Activated naive CD4-positive, alpha-beta T cell treated with anti-CD3 and anti-CD28 coated beads for 36 hours (primary cell): ENCODE data around the gene SORD. TPM values are rescaled to one million over a fixed set of nuclear protein-coding genes. Genes with fewer than 3 reads are reported as not detected.

Experiments
- CTCF ChIA-PET: fragments of 350-600 bp; sonication (Branson Sonifier 250); formaldehyde crosslinking; loops from one replicate; lab custom pipeline; 2021; ENCODE audit warnings: antibody characterized with exemption; lab: Charles Lee
- DNase-seq: peaks from one replicate; pipeline ENCODE4 v3.0.0-alpha.2; 2020
- H3K27ac Mint-ChIP-seq: one replicate; pipeline ENCODE4 v1.8.0; 2021; ENCODE audit warnings: mild to moderate bottlenecking, mixed read lengths
- H3K27me3 Mint-ChIP-seq: one replicate; pipeline ENCODE4 v1.8.0; 2021; ENCODE audit warnings: low read depth, mixed read lengths
- H3K36me3 Mint-ChIP-seq: one replicate; pipeline ENCODE4 v1.8.0; 2021; ENCODE audit warnings: low read depth, mixed read lengths
- H3K4me1 Mint-ChIP-seq: one replicate; pipeline ENCODE4 v1.8.0; 2021; ENCODE audit warnings: low read depth, mixed read lengths
- H3K4me3 Mint-ChIP-seq: one replicate; pipeline ENCODE4 v1.8.0; 2021; ENCODE audit warnings: mild to moderate bottlenecking, moderate library complexity, mixed read lengths
- H3K9me3 Mint-ChIP-seq: one replicate; pipeline ENCODE4 v1.8.0; 2021; ENCODE audit warnings: mixed read lengths
- intact Hi-C: fragments of 100-400 bp; cut with micrococcal nuclease; formaldehyde crosslinking; loops from one replicate; pipeline ENCODE4 v1.15.1; 2023
- total RNA-seq, 2 experiments: library from RNA; stranded (reverse); gene quantifications; one replicate each; pipeline ENCODE4 v1.2.3, GENCODE V29; 2021

SORD gene
- total RNA-seq, 2 experiments from 2014 or later, result 23.1 to 23.8 TPM

- CTCF ChIA-PET, result interaction anchor here (1.1 kb wide), 1 partner anchor 19 kb away, joined by 5 read pairs; no protein-coding TSS in a partner anchor
- Mint-ChIP-seq H3K4me1 (peaks cover 45% of the 10 kb centered on the region), H3K4me3 (no peak overlapping the region), H3K27ac (no peak overlapping the region), H3K9me3 (no peaks in the 10 kb centered on the region), H3K27me3 (peaks cover 72% of the 10 kb centered on the region), H3K36me3 (no peaks in the 10 kb centered on the region)
- no peak for DNase-seq
- intact Hi-C loops, result loop anchor here (2.0 to 5.0 kb wide), 2 partner anchors 94 to 148 kb away; partner anchors contain the start of gene SORD
These were observed 93.7 kb downstream of the SORD start for GRCh38 chr15:45116482-45117307.

GRCh38 chr15:45117308-45118130 lies 94.5 kb downstream of the SORD start:
- DNase-seq, result no peak
- CTCF ChIA-PET, result interaction anchor here (0.7 to 1.7 kb wide), 47 partner anchors 10 to 298 kb away, joined by 3 to 32 read pairs (median 4); partner anchors contain the start of genes DUOX1 and DUOXA1
- intact Hi-C loops, result loop anchor here (2.0 to 5.0 kb wide), 5 partner anchors 83 to 265 kb away; partner anchors contain the start of gene SORD
- Mint-ChIP-seq H3K9me3 (no peaks in the 10 kb centered on the region), H3K4me3 (peak overlapping the region; percentile 50), H3K27me3 (peaks cover 66% of the 10 kb centered on the region), H3K27ac (no peak overlapping the region), H3K36me3 (no peaks in the 10 kb centered on the region), H3K4me1 (peaks cover 36% of the 10 kb centered on the region)

- Mint-ChIP-seq H3K36me3 (no peaks in the 10 kb centered on the region), H3K4me3 (peak overlapping the region; percentile 50), H3K9me3 (no peaks in the 10 kb centered on the region), H3K27ac (no peak overlapping the region), H3K27me3 (peaks cover 60% of the 10 kb centered on the region), H3K4me1 (peaks cover 32% of the 10 kb centered on the region)
- DNase-seq, result peak; percentile 93
- intact Hi-C loops, result loop anchor here (2.0 to 5.0 kb wide), 4 partner anchors 83 to 265 kb away; partner anchors contain the start of gene SORD
- CTCF ChIA-PET, result interaction anchor here (0.6 to 1.7 kb wide), 51 partner anchors 8 to 298 kb away, joined by 3 to 32 read pairs (median 4); partner anchors contain the start of genes DUOX1 and DUOXA1
These were observed 95.2 kb downstream of the SORD start for GRCh38 chr15:45118131-45118588.

GRCh38 chr15:45118996-45119395 lies 96.0 kb downstream of the SORD start:
- DNase-seq, result no peak
- Mint-ChIP-seq H3K4me1 (peaks cover 23% of the 10 kb centered on the region), H3K4me3 (no peak overlapping the region), H3K27me3 (peaks cover 56% of the 10 kb centered on the region), H3K36me3 (no peaks in the 10 kb centered on the region), H3K27ac (no peak overlapping the region), H3K9me3 (no peaks in the 10 kb centered on the region)
- CTCF ChIA-PET, result interaction anchor here (0.8 to 1.7 kb wide), 24 partner anchors 8 to 297 kb away, joined by 3 to 32 read pairs (median 6); partner anchors contain the start of genes DUOX1 and DUOXA1
- intact Hi-C loops, result loop anchor here (2.0 to 5.0 kb wide), 4 partner anchors 82 to 266 kb away; partner anchors contain the start of gene SORD

GRCh38 chr15:45120081-45120972 lies 97.3 kb downstream of the SORD start:
- no peak overlapping the region for H3K4me3 Mint-ChIP-seq
- CTCF ChIA-PET, result interaction anchor here (0.6 to 1.2 kb wide), 3 partner anchors 22 to 256 kb away, joined by 3 to 5 read pairs (median 3); no protein-coding TSS in a partner anchor
- no peaks in the 10 kb centered on the region for H3K9me3 Mint-ChIP-seq
- no peak for DNase-seq
- no peaks in the 10 kb centered on the region for H3K36me3 Mint-ChIP-seq
- peaks cover 16% of the 10 kb centered on the region for H3K4me1 Mint-ChIP-seq
- H3K27me3 Mint-ChIP-seq, result peaks cover 48% of the 10 kb centered on the region
- intact Hi-C loops, result no loop called here
- H3K27ac Mint-ChIP-seq, result no peak overlapping the region

GRCh38 chr15:45121020-45121419 lies 98.0 kb downstream of the SORD start:
- Mint-ChIP-seq H3K27ac (no peak overlapping the region), H3K27me3 (peaks cover 47% of the 10 kb centered on the region)
- intact Hi-C loops, result no loop called here

GRCh38 chr15:45121706-45122417 lies 98.9 kb downstream of the SORD start:
- Mint-ChIP-seq H3K27me3 (peaks cover 46% of the 10 kb centered on the region), H3K9me3 (no peaks in the 10 kb centered on the region), H3K4me3 (no peak overlapping the region), H3K27ac (no peak overlapping the region), H3K36me3 (no peaks in the 10 kb centered on the region), H3K4me1 (peaks cover 12% of the 10 kb centered on the region)
- CTCF ChIA-PET, result interaction anchor here (0.6 to 1.1 kb wide), 4 partner anchors 36 to 587 kb away, joined by 3 read pairs; no protein-coding TSS in a partner anchor
- no peak for DNase-seq
- intact Hi-C loops, result no loop called here

More at GRCh38 chr15:45121020-45121419, 98.0 kb downstream of the SORD start:
- Mint-ChIP-seq H3K4me3 (no peak overlapping the region), H3K4me1 (peaks cover 16% of the 10 kb centered on the region), H3K36me3 (no peaks in the 10 kb centered on the region), H3K9me3 (no peaks in the 10 kb centered on the region)
- CTCF ChIA-PET, result interaction anchor here (0.6 to 1.2 kb wide), 7 partner anchors 23 to 588 kb away, joined by 3 to 5 read pairs (median 3); no protein-coding TSS in a partner anchor
- no peak for DNase-seq

GRCh38 chr15:45122719-45123118 lies 99.7 kb downstream of the SORD start:
- CTCF ChIA-PET, result interaction anchor here (1.6 kb wide), 1 partner anchor 13 kb away, joined by 4 read pairs; no protein-coding TSS in a partner anchor
- Mint-ChIP-seq H3K4me1 (peaks cover 3% of the 10 kb centered on the region), H3K4me3 (no peak overlapping the region), H3K27me3 (peaks cover 41% of the 10 kb centered on the region), H3K36me3 (no peaks in the 10 kb centered on the region), H3K9me3 (no peaks in the 10 kb centered on the region), H3K27ac (no peak overlapping the region)
- DNase-seq, result no peak
- intact Hi-C loops, result no loop called here

- CTCF ChIA-PET, result interaction anchor here (0.6 to 1.6 kb wide), 3 partner anchors 14 to 150 kb away, joined by 3 to 4 read pairs (median 3); no protein-coding TSS in a partner anchor
- peaks cover 41% of the 10 kb centered on the region for H3K27me3 Mint-ChIP-seq
- H3K36me3 Mint-ChIP-seq, result no peaks in the 10 kb centered on the region
- intact Hi-C loops, result no loop called here
- DNase-seq, result no peak
- H3K4me1 Mint-ChIP-seq, result no peaks in the 10 kb centered on the region
- H3K27ac Mint-ChIP-seq, result no peak overlapping the region
- no peak overlapping the region for H3K4me3 Mint-ChIP-seq
- H3K9me3 Mint-ChIP-seq, result no peaks in the 10 kb centered on the region
These were observed 100.4 kb downstream of the SORD start for GRCh38 chr15:45123397-45123796.

GRCh38 chr15:45126535-45127158 lies 103.7 kb downstream of the SORD start:
- Mint-ChIP-seq H3K4me1 (peaks cover 4% of the 10 kb centered on the region), H3K4me3 (no peak overlapping the region), H3K36me3 (no peaks in the 10 kb centered on the region), H3K27me3 (peaks cover 47% of the 10 kb centered on the region), H3K27ac (no peak overlapping the region), H3K9me3 (no peaks in the 10 kb centered on the region)
- intact Hi-C loops, result loop anchor here (1.0 to 2.0 kb wide), 4 partner anchors 40 to 332 kb away; no protein-coding TSS in a partner anchor
- CTCF ChIA-PET, result interaction anchor here (0.6 to 2.3 kb wide), 14 partner anchors 9 to 273 kb away, joined by 3 to 32 read pairs (median 4); partner anchors contain the start of gene DUOX2
- DNase-seq, result peak; percentile 62
